Mucosa of gallbladder (tissue), 1 donor: ENCODE measurements around the gene MROH8. TPM values are rescaled to one million over a fixed set of nuclear protein-coding genes. Genes with fewer than 3 reads are reported as not detected.

Experiments used
- DNase-seq: peaks from one replicate; pipeline ENCODE4 v3.0.0-alpha.2; 2020; ENCODE audit warnings: low spot score
- total RNA-seq: library from RNA; stranded (reverse); gene quantifications from one replicate; pipeline ENCODE4 v1.2.1, GENCODE V29; 2021
- donor health status: DM: no; HTN: no; CAD: no.

MROH8 gene
- 1.8 TPM for total RNA-seq

- peak; percentile 98 for DNase-seq
Measured at GRCh38 chr20:37178839-37179682, at the start of gene MROH8, which contains the start of gene RPN2. Gene MROH8, minus strand, starts transcription at chr20:37179548. Gene RPN2, plus strand, starts transcription at chr20:37179330. Its CDS starts 27 bp downstream, at chr20:37179357.

- no peak for DNase-seq
Measured at GRCh38 chr20:37228656-37229055, 49.3 kb upstream of the MROH8 start.

DNA sequence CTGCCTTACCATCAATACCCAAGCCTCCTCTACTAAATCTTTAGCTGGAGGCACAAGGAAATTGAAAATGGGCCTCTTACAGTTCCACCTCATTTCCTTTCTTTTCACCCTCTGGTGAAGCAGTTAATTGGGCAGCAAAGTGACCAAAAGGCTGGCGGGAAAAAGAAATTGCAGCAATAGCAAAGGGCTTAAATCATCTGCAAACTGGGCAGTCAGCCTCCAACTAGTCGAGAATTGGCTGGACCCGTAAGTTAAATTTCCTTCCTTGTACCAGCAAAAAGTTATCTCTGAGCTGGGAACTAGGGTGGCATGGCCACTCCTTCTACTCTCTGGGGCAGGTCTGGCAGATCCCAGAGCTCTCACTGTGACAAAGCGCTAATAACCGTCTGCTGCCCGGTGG, 48.7 kb upstream of the MROH8 start:
- no peak for DNase-seq

DNA sequence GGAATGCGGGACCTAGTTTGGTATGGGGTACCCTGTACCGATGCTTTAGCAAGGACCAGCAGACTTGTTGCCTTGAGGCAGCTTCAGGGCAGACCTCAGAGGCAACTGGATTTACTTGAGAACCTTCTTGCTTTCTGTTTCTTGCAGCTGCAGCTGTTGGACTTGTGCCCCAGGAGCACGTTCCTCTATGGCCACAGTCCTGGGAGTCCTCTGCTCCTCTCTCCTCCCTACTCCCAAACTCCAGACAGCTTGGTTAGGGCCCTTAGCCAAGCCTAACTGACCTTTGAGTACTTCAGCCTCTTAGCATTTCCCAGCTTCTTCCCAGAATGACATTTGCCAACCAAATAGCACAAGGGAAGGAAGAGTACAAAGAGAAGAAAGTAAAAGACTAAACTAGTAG, 47.5 kb upstream of the MROH8 start:
- peak; percentile 62 for DNase-seq

DNA sequence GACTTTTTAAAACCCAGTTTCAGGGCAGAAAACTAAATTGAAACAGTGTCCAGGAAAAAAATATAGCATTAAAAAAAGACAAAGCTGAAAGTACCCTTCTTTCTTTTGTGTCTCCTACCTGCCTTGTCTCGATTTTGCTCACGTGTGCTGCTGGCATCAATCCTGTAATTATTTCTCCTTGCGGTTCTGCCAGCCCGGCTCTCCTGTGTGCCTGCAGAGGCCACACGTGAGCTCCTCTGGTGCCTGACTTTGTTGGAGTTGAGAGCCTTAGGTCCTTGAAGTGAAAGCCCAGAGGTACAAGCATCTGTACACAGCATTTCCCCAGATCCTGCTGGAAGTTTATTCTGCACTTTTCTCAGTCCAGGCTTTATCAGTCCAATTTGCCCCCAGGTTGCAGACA, 45.8 kb upstream of the MROH8 start:
- DNase-seq, result no peak

DNA sequence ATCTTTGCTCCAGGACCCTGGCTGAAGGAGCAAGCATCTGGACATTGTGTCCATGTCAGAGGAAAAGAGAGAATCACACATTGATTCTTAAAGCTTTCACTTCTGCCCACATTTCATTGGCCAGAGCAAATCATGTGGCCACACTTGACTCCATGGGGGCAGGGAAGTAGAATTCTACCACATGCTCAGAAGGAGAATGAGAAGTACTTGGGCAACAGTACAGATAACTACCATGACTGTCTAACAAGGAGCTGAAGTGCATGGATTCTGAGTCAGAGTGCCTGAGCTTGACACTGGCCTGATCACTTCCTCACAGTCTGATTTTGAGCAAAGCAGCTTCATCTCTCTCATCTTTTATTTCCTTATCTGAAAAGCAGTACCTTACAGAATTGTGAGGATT, 43.7 kb upstream of the MROH8 start:
- no peak for DNase-seq

GRCh38 chr20:37222086-37222485, 42.7 kb upstream of the MROH8 start:
- DNase-seq, result no peak

- DNase-seq, result no peak
Measured at GRCh38 chr20:37220731-37221130, 41.4 kb upstream of the MROH8 start.

- no peak for DNase-seq
Measured at GRCh38 chr20:37219751-37220668, 40.7 kb upstream of the MROH8 start.

GRCh38 chr20:37218976-37219375, 39.6 kb upstream of the MROH8 start:
- DNase-seq, result no peak

DNA sequence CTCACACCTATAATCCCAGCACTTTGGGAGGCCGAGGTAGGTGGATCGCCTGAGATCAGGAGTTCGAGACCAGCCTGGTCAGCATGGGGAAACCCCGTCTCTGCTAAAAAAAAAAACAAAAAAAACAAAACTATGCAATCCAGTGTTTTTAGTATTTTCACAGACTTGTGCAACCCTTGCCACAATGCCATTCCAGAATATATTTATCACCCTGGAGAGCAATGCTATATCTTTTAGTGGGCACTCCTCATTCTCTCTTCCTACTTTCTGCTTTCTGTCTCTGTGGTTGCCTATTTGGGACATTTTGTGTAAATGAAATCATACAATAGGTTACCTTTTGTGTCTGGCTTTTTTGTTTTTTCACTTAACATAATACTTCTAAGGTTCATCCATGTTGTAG, 39.1 kb upstream of the MROH8 start:
- DNase-seq, result no peak

GRCh38 chr20:37209661-37210314, 30.4 kb upstream of the MROH8 start:
- DNase-seq, result no peak

- no peak for DNase-seq
Measured at GRCh38 chr20:37209193-37209592, 29.8 kb upstream of the MROH8 start.

- DNase-seq, result no peak
Measured at GRCh38 chr20:37207171-37207570, 27.8 kb upstream of the MROH8 start.

- no peak for DNase-seq
Measured at GRCh38 chr20:37205794-37206193, 26.4 kb upstream of the MROH8 start.

DNA sequence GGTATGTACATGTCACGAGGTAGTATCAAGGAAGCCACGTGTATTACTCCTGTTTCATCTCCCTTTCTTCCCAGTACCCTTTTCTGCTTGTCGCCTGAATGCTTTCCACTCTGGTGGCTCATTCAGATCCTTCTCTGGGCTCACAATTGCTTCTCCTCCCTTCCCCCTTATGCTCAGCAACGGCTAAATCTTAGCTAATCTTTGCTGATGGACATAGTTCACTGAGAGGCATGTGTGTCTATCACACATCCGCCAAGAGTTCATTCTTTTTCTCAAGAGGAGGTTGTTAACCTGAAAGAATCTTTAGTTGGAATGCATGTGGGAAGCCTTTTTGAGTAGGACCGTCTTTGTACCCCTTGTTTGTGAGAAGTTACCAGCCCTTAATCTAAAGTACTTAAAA, 25.8 kb upstream of the MROH8 start:
- DNase-seq, result no peak

- DNase-seq, result no peak
Measured at GRCh38 chr20:37204056-37204455, 24.7 kb upstream of the MROH8 start.

GRCh38 chr20:37202267-37202943, 23.1 kb upstream of the MROH8 start:
- DNase-seq, result peak; percentile 30

GRCh38 chr20:37201827-37202162, 22.4 kb upstream of the MROH8 start:
- DNase-seq, result no peak

DNA sequence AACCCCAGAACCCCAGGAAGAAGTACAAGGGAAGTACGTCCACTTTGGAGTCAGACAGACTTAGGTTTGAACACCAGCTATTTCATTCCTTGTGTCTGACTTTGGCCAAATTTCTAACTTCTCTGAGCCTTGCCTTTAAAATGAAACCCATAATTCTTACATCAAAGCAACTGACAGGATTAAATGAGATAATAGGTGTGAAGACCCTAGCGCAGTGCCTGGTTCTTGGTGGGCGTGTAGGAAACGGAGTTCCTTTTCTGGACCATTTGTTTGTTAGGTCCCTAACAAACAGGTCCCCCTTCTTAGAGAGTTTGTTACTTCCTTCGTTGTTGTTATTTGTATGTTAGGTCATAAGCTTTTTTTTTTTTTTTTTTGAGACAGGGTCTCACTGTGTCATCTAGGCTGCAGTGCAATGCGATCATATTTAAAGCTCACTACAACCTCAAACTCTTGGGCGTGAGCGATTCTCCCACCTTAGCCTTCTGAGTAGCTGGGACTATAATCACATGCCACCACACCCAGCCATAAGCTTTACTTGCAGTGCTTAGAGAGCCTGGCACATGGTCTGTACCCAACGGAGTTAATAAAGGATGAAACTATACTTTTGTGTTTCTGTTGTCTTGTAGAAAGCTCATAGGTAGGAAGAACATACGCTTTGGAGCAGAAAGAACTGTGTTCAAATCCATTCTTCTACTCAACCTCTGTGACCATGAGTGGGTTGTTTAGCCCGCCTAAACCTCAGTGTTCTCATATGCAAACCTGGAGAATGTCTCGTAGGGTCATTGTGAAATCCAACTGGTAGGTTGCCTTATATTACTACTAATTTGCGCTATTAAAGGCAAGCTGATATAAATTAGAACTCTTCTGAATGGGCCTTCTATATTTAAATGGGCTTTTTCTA, 21.8 kb upstream of the MROH8 start:
- DNase-seq, result no peak

DNA sequence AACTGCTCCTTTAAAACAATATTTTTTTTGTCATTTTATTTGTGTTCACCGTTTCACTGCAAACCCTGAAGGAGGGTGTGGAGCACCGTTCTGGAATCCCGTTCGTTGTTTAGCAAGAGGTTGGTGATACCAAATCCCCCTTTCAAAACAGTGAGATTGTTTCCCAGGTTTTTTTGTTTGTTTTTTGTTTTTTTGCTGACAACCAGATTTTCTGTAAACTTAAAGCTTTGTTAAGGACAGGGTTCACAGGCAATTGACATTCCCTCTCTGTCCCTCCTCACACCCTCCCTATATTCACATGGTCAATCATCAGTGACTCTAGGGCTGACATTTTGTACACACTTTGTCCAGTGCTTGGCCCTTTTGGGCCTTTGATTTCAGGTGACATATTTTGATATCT, 21.0 kb upstream of the MROH8 start:
- no peak for DNase-seq
